IMR-90 (cell line): ENCODE data around the gene RMDN3. TPM values are rescaled to one million over a fixed set of nuclear protein-coding genes. Genes with fewer than 3 reads are reported as not detected.

Experiments
- ATAC-seq: fragments of 200-7000 bp; cut with Tn5 transposase; 2 replicates; pipeline ENCODE4 v1.9.1; 2020; ENCODE audit warnings: low read depth, mild to moderate bottlenecking, moderate library complexity
- BruUV-seq: library from RNA; stranded (reverse); fragments of 400-500 nt; replicated peaks from 2 replicates; lab custom pipeline; 2021; lab: Mats Ljungman, UMichigan
- CTCF ChIA-PET: fragments of 300-600 bp; formaldehyde crosslinking; extraction: SDS; loops from one replicate; lab custom pipeline; 2021; ENCODE audit warnings: antibody characterized with exemption; lab: Yijun Ruan, JAX
- POLR2A ChIA-PET: fragments of 300-600 bp; sonication (Branson Sonifier 250); formaldehyde crosslinking; loops from one replicate; lab custom pipeline; 2022; ENCODE audit warnings: antibody characterized with exemption; ENCODE audit not compliant: unreplicated experiment; lab: Charles Lee
- DNase-seq: peaks from one replicate; pipeline ENCODE4 v3.0.0; 2013
- H2AFZ ChIP-seq: replicated peaks from 2 replicates; pipeline ENCODE3; 2013; ENCODE audit warnings: low read length, mild to moderate bottlenecking; ENCODE audit not compliant: poor library complexity
- H2AK5ac ChIP-seq: 2 replicates; pipeline ENCODE4 v1.6.1; 2013; ENCODE audit warnings: low read depth, low read length, inconsistent platforms
- H2AK9ac ChIP-seq: replicated peaks from 2 replicates; pipeline ENCODE3; 2013; ENCODE audit warnings: mild to moderate bottlenecking, low read depth, low read length, moderate library complexity; ENCODE audit not compliant: poor library complexity
- H2BK120ac ChIP-seq: 2 replicates; pipeline ENCODE4 v1.6.1; 2013; ENCODE audit warnings: low read depth, low read length, inconsistent platforms
- H2BK15ac ChIP-seq: 3 replicates; pipeline ENCODE4 v1.6.1; 2013; ENCODE audit warnings: low read depth, low read length, inconsistent platforms
- H2BK20ac ChIP-seq: 2 replicates; pipeline ENCODE4 v1.6.1; 2013; ENCODE audit warnings: low read depth, mild to moderate bottlenecking, inconsistent platforms, low read length, moderate library complexity
- H2BK5ac ChIP-seq: 2 replicates; pipeline ENCODE4 v1.6.1; 2013; ENCODE audit warnings: mild to moderate bottlenecking, low read depth, low read length, inconsistent platforms; ENCODE audit not compliant: poor library complexity, severe bottlenecking
- H3K14ac ChIP-seq: replicated peaks from 2 replicates; pipeline ENCODE4 v1.6.1; 2013; ENCODE audit warnings: low read depth, low read length, inconsistent platforms
- H3K18ac ChIP-seq: 2 replicates; pipeline ENCODE4 v1.6.1; 2013; ENCODE audit warnings: low read depth, low read length, control low read depth
- H3K23ac ChIP-seq: 2 replicates; pipeline ENCODE4 v1.6.1; 2013; ENCODE audit warnings: low read depth, low read length, inconsistent platforms
- H3K27ac ChIP-seq: 2 replicates; pipeline ENCODE4 v1.5.1; 2013; ENCODE audit warnings: mild to moderate bottlenecking, control low read depth, low read length; ENCODE audit not compliant: insufficient read depth
- H3K27me3 ChIP-seq: 2 replicates; pipeline ENCODE4 v1.6.1; 2013; ENCODE audit warnings: low read length; ENCODE audit not compliant: control insufficient read depth, insufficient read depth
- H3K36me3 ChIP-seq: 2 replicates; pipeline ENCODE4 v1.6.1; 2013; ENCODE audit warnings: low read length, mixed read lengths; ENCODE audit not compliant: control insufficient read depth, insufficient read depth
- H3K4ac ChIP-seq: 2 replicates; pipeline ENCODE4 v1.6.1; 2013; ENCODE audit warnings: low read depth, low read length, inconsistent platforms
- H3K4me1 ChIP-seq: 2 replicates; pipeline ENCODE4 v1.6.1; 2013; ENCODE audit warnings: low read length, mixed read lengths; ENCODE audit not compliant: control insufficient read depth, insufficient read depth
- H3K4me2 ChIP-seq: 2 replicates; pipeline ENCODE4 v1.6.1; 2013; ENCODE audit warnings: low read depth, mild to moderate bottlenecking, control low read depth, low read length, moderate library complexity
- H3K4me3 ChIP-seq: 2 replicates; pipeline ENCODE4 v1.5.1; 2013; ENCODE audit warnings: low read depth, mild to moderate bottlenecking, control low read depth, low read length, moderate library complexity; ENCODE audit not compliant: insufficient read depth
- H3K56ac ChIP-seq: 2 replicates; pipeline ENCODE4 v1.6.1; 2013; ENCODE audit warnings: low read length, inconsistent platforms; ENCODE audit not compliant: insufficient read depth; ENCODE audit errors: extremely low read depth
- H3K79me1 ChIP-seq, 2 experiments: 2 replicates each; pipeline ENCODE4 v1.6.1; 2013; ENCODE audit warnings: low read length in 2 of 2, inconsistent platforms in 1 of 2, low read depth in 1 of 2
- H3K9ac ChIP-seq: 2 replicates; pipeline ENCODE4 v1.6.1; 2013; ENCODE audit warnings: low read depth, low read length, control low read depth
- H3K9me1 ChIP-seq: 2 replicates; pipeline ENCODE4 v1.6.1; 2013; ENCODE audit warnings: low read length, inconsistent platforms; ENCODE audit not compliant: insufficient read depth
- H3K9me3 ChIP-seq: 2 replicates; pipeline ENCODE4 v1.6.1; 2013; ENCODE audit warnings: low read length; ENCODE audit not compliant: control insufficient read depth, insufficient read depth
- H4K20me1 ChIP-seq: 2 replicates; pipeline ENCODE4 v1.6.1; 2013; ENCODE audit warnings: low read length, inconsistent platforms; ENCODE audit not compliant: insufficient read depth
- H4K5ac ChIP-seq: 2 replicates; pipeline ENCODE4 v1.6.1; 2013; ENCODE audit warnings: mild to moderate bottlenecking, low read depth, low read length, control low read depth
- H4K8ac ChIP-seq, 2 experiments: 2 replicates each; pipeline ENCODE4 v1.6.1; 2013; ENCODE audit warnings: low read depth in 2 of 2, low read length in 2 of 2, control low read depth in 1 of 2, inconsistent platforms in 1 of 2
- H4K91ac ChIP-seq: 2 replicates; pipeline ENCODE4 v1.6.1; 2013; ENCODE audit warnings: low read depth, low read length, inconsistent platforms; ENCODE audit not compliant: insufficient read depth
- CEBPB ChIP-seq: IDR thresholded peaks from 2 replicates; pipeline ENCODE4 v1.6.1; 2012; ENCODE audit warnings: low read depth, low read length, improper control_type of control experiment
- CHD1 ChIP-seq: IDR thresholded peaks from 2 replicates; pipeline ENCODE4 v1.6.1; 2012; ENCODE audit warnings: low read depth, low read length, improper control_type of control experiment
- ELK1 ChIP-seq: fragments of 150-350 bp; IDR thresholded peaks from 2 replicates; pipeline ENCODE4 v1.6.1; 2016; ENCODE audit warnings: low read depth, mild to moderate bottlenecking, low read length, moderate library complexity, borderline replicate concordance
- FOS ChIP-seq: fragments of 150-350 bp; IDR thresholded peaks from 2 replicates; pipeline ENCODE4 v1.6.1; 2016; ENCODE audit warnings: low read depth, low read length
- MXI1 ChIP-seq: IDR thresholded peaks from 2 replicates; pipeline ENCODE4 v1.6.1; 2012; ENCODE audit warnings: low read depth, mild to moderate bottlenecking, low read length, moderate library complexity, borderline replicate concordance
- NFE2L2 ChIP-seq: fragments of 150-350 bp; IDR thresholded peaks from 2 replicates; pipeline ENCODE4 v1.6.1; 2016; ENCODE audit warnings: low read depth, mild to moderate bottlenecking, low read length
- POLR2A ChIP-seq: IDR thresholded peaks from 2 replicates; pipeline ENCODE4 v1.6.1; 2012; ENCODE audit warnings: mild to moderate bottlenecking, low read depth, low read length
- RAD21 ChIP-seq: IDR thresholded peaks from 2 replicates; pipeline ENCODE4 v1.6.1; 2012; ENCODE audit warnings: low read length, improper control_type of control experiment
- RFX5 ChIP-seq: IDR thresholded peaks from 2 replicates; pipeline ENCODE4 v1.8.0; 2012; ENCODE audit warnings: low read depth, mild to moderate bottlenecking, low read length, moderate library complexity
- USF2 ChIP-seq: fragments of 150-350 bp; IDR thresholded peaks from 2 replicates; pipeline ENCODE4 v1.6.1; 2017; ENCODE audit warnings: mild to moderate bottlenecking, antibody characterized with exemption, low read length, low read depth
- WGBS, 2 experiments: methylation state at CpG; one replicate each; pipeline versions ENCODE4 v1.1.5 to v1.1.7; 2013; ENCODE audit warnings: missing lambda C conversion rate in 2 of 2; ENCODE audit not compliant: insufficient read length in 1 of 2; ENCODE audit errors: extremely low coverage in 2 of 2; 5-methylcytosine and 5-hydroxymethylcytosine counted together
- dilution Hi-C: fragments of 300-500 bp; cut with HindIII; formaldehyde crosslinking; loops from one replicate; pipeline ENCODE4 v1.14.3; 2018; ENCODE audit warnings: low sequenced_read_pairs; ENCODE audit not compliant: unreplicated experiment
- in situ Hi-C: fragments of 300-500 bp; cut with MboI; formaldehyde crosslinking; loops from 3 replicates; pipeline ENCODE4 v1.14.3; 2019; ENCODE audit warnings: low sequenced_read_pairs, inconsistent platforms, mixed read lengths
- intact Hi-C: fragments of 100-400 bp; cut with micrococcal nuclease; formaldehyde crosslinking; loops from 2 replicates; pipeline ENCODE4 v1.10.0; 2022
- polyA plus RNA-seq, 3 experiments: library from polyadenylated mRNA; depleted of rRNA; stranded (reverse); fragments of >200 nt; gene quantifications; 2 replicates each; pipeline ENCODE4 v1.2.3, GENCODE V29; 2012; ENCODE audit warnings: low replicate concordance in 1 of 3
- total RNA-seq: library from RNA; depleted of rRNA; stranded (reverse); fragments of >200 nt; gene quantifications from 2 replicates; pipeline ENCODE4 v1.2.3, GENCODE V29; 2012
- TF ChIP-seq, protein P1 (sequence below): conservative IDR thresholded peaks from 2 replicates; pipeline ENCODE4 v1.5.1; 2012; ENCODE audit warnings: mild to moderate bottlenecking, low read depth, low read length, improper control_type of control experiment

RMDN3 gene
- total and polyA plus RNA-seq, 2 of the 4 experiments (the other 2 are of a cell fraction), result 14.7 to 25.7 TPM

DNA sequence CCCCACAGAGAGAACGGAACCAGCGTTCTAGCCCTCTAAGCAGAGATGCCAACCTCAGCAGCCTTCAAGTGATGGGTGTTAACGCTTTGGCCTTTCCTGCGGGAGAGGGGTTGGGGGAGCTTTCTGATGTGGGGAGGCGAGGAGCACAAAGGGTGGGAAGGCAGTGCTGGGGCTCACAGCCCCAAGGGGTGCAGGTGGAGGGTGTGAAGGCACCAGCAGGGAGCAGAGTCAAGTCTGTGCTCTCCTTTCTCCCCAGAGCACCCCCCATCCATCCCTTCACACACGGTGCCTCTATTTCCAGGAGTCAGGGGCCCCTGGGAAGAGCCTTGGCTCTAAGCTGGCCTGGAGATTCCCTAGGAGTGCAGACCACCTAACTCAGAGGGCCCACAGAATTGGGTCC, 18.8 kb upstream of the RMDN3 start:
- ChIA-PET POLR2A (no interaction called here), CTCF (no interaction called here)
- in situ Hi-C loops, result no loop called here
- Histone ChIP-seq H4K20me1 (no peaks in the 10 kb centered on the region), H2AK9ac (no peak overlapping the region), H3K4ac (no peak overlapping the region), H2BK20ac (no peak overlapping the region), H3K27ac (no peak overlapping the region), H3K9me3 (no peaks in the 10 kb centered on the region), H3K18ac (no peak overlapping the region), H3K4me1 (no peaks in the 10 kb centered on the region), H3K4me2 (no peak overlapping the region), H3K23ac (no peak overlapping the region), H3K9ac (no peak overlapping the region), H4K91ac (no peak overlapping the region), H2AFZ (no peak overlapping the region), H2BK15ac (no peak overlapping the region), H4K8ac (no peak overlapping the region), H3K79me1 (no peaks in the 10 kb centered on the region), H3K27me3 (no peaks in the 10 kb centered on the region), H3K9me1 (no peaks in the 10 kb centered on the region), H2AK5ac (no peak overlapping the region), H3K14ac (no peak overlapping the region), H2BK120ac (no peak overlapping the region), H4K5ac (no peak overlapping the region), H2BK5ac (no peak overlapping the region), H3K4me3 (no peak overlapping the region), H3K36me3 (peaks cover 57% of the 10 kb centered on the region), H3K56ac (no peak overlapping the region)
- intact Hi-C loops, result no loop called here
- DNase-seq (no peak), ATAC-seq (no peak)
- TF ChIP-seq, protein P1, sequence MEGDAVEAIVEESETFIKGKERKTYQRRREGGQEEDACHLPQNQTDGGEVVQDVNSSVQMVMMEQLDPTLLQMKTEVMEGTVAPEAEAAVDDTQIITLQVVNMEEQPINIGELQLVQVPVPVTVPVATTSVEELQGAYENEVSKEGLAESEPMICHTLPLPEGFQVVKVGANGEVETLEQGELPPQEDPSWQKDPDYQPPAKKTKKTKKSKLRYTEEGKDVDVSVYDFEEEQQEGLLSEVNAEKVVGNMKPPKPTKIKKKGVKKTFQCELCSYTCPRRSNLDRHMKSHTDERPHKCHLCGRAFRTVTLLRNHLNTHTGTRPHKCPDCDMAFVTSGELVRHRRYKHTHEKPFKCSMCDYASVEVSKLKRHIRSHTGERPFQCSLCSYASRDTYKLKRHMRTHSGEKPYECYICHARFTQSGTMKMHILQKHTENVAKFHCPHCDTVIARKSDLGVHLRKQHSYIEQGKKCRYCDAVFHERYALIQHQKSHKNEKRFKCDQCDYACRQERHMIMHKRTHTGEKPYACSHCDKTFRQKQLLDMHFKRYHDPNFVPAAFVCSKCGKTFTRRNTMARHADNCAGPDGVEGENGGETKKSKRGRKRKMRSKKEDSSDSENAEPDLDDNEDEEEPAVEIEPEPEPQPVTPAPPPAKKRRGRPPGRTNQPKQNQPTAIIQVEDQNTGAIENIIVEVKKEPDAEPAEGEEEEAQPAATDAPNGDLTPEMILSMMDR, result no peak
- TF ChIP-seq MXI1, result no peak
- TF ChIP-seq FOS, result no peak
- no peak for TF ChIP-seq CEBPB
- no peak for TF ChIP-seq POLR2A
- no peak for TF ChIP-seq ELK1
- TF ChIP-seq RFX5, result no peak
- TF ChIP-seq USF2, result no peak
- no peak for TF ChIP-seq RAD21
- TF ChIP-seq CHD1, result no peak
- no peak for TF ChIP-seq NFE2L2
- dilution Hi-C loops, result no loop called here
- WGBS, 2 experiments, result 75% methylated on average over 1 of the region's 6 CpGs; no CpG with 5 or more reads in 1 of the 2 experiments
- no TSS peak for BruUV-seq
